ENCODE measurements around the gene IFT74. TPM values are rescaled to one million over a fixed set of nuclear protein-coding genes. Genes with fewer than 3 reads are reported as not detected.

Gene IFT74
- total and polyA plus RNA-seq, 10 of the 15 experiments (the other 5 are each of a cell fraction or from before 2014, with no cell fraction given) = 7.6 to 15.4 (median 12.3) TPM

GRCh38 chr9:26913138-26913668, 43.0 kb upstream of the IFT74 start (continued):
- TF ChIP-seq EP300 (IDR thresholded peaks at IDR 0.05; ENCODE audit: borderline replicate concordance in 1 of 2, control insufficient read depth in 1 of 2, low read depth in 2 of 2, low read length in 2 of 2) = no peak

GRCh38 chr9:26919698-26920097, 36.5 kb upstream of the IFT74 start:
- H3K27me3 ChIP-seq (replicated peaks in 1 of 2; ENCODE audit: control insufficient read depth in 2 of 2, insufficient read depth in 2 of 2, low read length in 1 of 2) = no peaks in the 10 kb centered on the region
- H2AFZ ChIP-seq (ENCODE audit: control insufficient read depth, low read depth, low read length) = no peak overlapping the region
- H3K79me2 ChIP-seq (ENCODE audit: control insufficient read depth, insufficient read depth, low read length) = no peaks in the 10 kb centered on the region
- 50% methylated on average over 1 of the region's 1 CpG for WGBS (ENCODE audit: insufficient coverage, insufficient replicate concordance, low lambda C conversion rate, missing lambda C conversion rate)
- no peak overlapping the region for H3K27ac ChIP-seq (ENCODE audit: control insufficient read depth, insufficient read depth)
- intact Hi-C loops (cut with micrococcal nuclease; ENCODE audit: unreplicated experiment) = no loop called here
- TF ChIP-seq SREBF1 (IDR thresholded peaks at IDR 0.05; ENCODE audit: low read length) = no peak
- TF ChIP-seq ATF2 (IDR thresholded peaks at IDR 0.05; ENCODE audit: low read length) = no peak
- no peak for TF ChIP-seq GATAD2B (conservative IDR thresholded peaks at IDR 0.05; ENCODE audit: low read depth)
- TF ChIP-seq RCOR1 (conservative IDR thresholded peaks at IDR 0.05; ENCODE audit: low read depth, low read length) = no peak
- no peak for TF ChIP-seq MAX (IDR thresholded peaks at IDR 0.05; ENCODE audit: low read depth, low read length)
- no peak for TF ChIP-seq HDGF (IDR thresholded peaks at IDR 0.05)
- TF ChIP-seq ZNF24 (IDR thresholded peaks at IDR 0.05) = no peak
- no peak for TF ChIP-seq NFYA (IDR thresholded peaks at IDR 0.05; ENCODE audit: borderline replicate concordance, low read depth, low read length)
- TF ChIP-seq BCL3 (IDR thresholded peaks at IDR 0.05; ENCODE audit: borderline replicate concordance, insufficient read depth, low read depth, low read length, poor library complexity, severe bottlenecking) = no peak
- TF ChIP-seq FOS (IDR thresholded peaks at IDR 0.05; ENCODE audit: borderline replicate concordance, extremely low read depth, insufficient read length) = no peak
- no peak for TF ChIP-seq CBFB (IDR thresholded peaks at IDR 0.05; ENCODE audit: low read depth)
- TF ChIP-seq SUPT20H (IDR thresholded peaks at IDR 0.05; ENCODE audit: borderline replicate concordance, control insufficient read depth, low read depth, low read length) = no peak
- no peak for TF ChIP-seq MXI1 (IDR thresholded peaks at IDR 0.05; ENCODE audit: low read depth, low read length)
- no peak for TF ChIP-seq KAT2A (conservative IDR thresholded peaks at IDR 0.05; ENCODE audit: control insufficient read depth, low read depth, low read length)
- TF ChIP-seq BMI1 (IDR thresholded peaks at IDR 0.05; ENCODE audit: borderline replicate concordance) = no peak
- no peak for TF ChIP-seq KDM1A (IDR thresholded peaks at IDR 0.05; ENCODE audit: borderline replicate concordance)
- TF ChIP-seq ATF3 (IDR thresholded peaks at IDR 0.05; ENCODE audit: borderline replicate concordance, extremely low read depth, low read depth, low read length) = no peak
- H3K4me1 ChIP-seq (ENCODE audit: control insufficient read depth, insufficient read depth, low read length) = no peaks in the 10 kb centered on the region
- no peak overlapping the region for H3K4me2 ChIP-seq (ENCODE audit: control insufficient read depth, insufficient read depth)
- in situ Hi-C loops (cut with MboI) = no loop called here
- no peak overlapping the region for H3K9ac ChIP-seq (ENCODE audit: control insufficient read depth, insufficient read depth, low read length)
- no peaks in the 10 kb centered on the region for H4K20me1 ChIP-seq (ENCODE audit: control insufficient read depth, insufficient read depth)
- ChIA-PET CTCF (no interaction called here), RAD21 (ENCODE audit: unreplicated experiment) (no interaction called here), SMC1A (ENCODE audit: uncharacterized antibody, unreplicated experiment) (interaction anchor here (1.0 kb wide), 1 partner anchor 12 kb away, joined by 3 read pairs; no protein-coding TSS in a partner anchor), POLR2A (no interaction called here)
- ATAC-seq (no peak), DNase-seq (ENCODE audit: low read depth, low spot score) (no peak), FAIRE-seq (no peak)
- BruUV-seq (replicated peaks) = no TSS peak
- no peak overlapping the region for H3K4me3 ChIP-seq
- peaks cover 2 to 54% of the 10 kb centered on the region in 2 experiments for H3K36me3 ChIP-seq (ENCODE audit: control insufficient read depth in 2 of 2, insufficient read depth in 2 of 2, low read length in 1 of 2)
- no peaks in the 10 kb centered on the region for H3K9me3 ChIP-seq (replicated peaks; ENCODE audit: control insufficient read depth, insufficient read depth, low read length)

All from GM12878 (cell line).